Stimulated activated CD4-positive, alpha-beta T cell treated with anti-CD3 and anti-CD28 coated beads, Interleukin-15, amount 100 ng/mL, for 48 hours (primary cell): ENCODE measurements around the gene KCTD12.
A peak's percentile ranks its signal among the peaks of the same experiment; 100 is the strongest.

Source experiments
- DNase-seq, 2 donors: peaks; one replicate each; pipeline ENCODE4 v3.0.0-alpha.2; 2020; ENCODE audit warnings: low read depth in 2 of 2

The KCTD12 gene

GRCh38 chr13:76887076-76887563 lies 915 bp upstream of the KCTD12 start:
- DNase-seq = no peak

GRCh38 chr13:76886005-76886291 lies 257 bp downstream of the KCTD12 start:
- DNase-seq = peak in 1 of 2 donors; percentile 12

DNA sequence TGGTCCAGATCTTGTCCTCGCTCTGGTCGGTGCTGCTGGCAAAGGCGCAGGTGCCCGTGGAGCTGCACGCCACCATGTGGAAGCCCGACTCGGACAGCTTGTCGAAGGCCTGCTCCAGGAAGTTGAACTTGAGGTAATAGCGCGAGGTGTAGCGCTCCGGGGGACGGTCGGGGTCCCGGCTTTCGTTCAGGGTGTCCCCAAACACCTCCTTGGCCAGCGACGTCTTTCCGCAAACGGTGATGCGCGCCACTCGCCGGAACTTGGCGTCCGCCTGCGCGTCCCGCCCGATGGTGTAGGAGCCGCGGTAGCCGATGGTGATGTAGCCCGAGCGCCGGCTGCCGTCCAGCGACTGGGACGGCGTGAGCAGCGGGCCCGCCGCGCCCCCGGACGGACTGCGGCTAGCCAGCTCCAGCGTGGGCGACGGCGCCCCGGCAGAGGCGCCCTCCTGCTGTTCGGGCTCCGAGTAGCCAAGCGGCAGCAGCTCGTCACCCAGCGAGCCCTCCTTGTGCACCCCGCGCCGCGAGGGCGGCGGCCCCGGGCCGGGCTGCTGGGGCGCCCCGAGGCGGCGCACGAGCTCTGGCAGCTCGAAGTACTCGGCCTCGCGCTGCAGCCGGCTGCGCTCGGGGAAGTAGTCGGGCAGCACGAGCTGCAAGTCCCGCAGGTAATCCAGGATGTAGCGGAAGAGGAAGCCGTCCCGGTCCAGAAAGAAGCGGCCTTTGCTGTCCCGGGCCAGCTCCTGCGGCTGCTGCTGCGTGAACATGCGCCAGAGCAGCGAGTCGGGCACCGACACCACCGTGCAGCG lies 801 bp downstream of the KCTD12 start:
- DNase-seq = peak; percentile 22 to 30

GRCh38 chr13:76884907-76885202 lies 1.4 kb downstream of the KCTD12 start:
- DNase-seq = no peak

GRCh38 chr13:76884186-76884906 lies 1.9 kb downstream of the KCTD12 start:
- DNase-seq = no peak

- no peak for DNase-seq
These were observed 3.0 kb downstream of the KCTD12 start for GRCh38 chr13:76883236-76883635.

GRCh38 chr13:76882431-76882830 lies 3.8 kb downstream of the KCTD12 start:
- DNase-seq = no peak

GRCh38 chr13:76879883-76880270 lies 6.3 kb downstream of the KCTD12 start:
- no peak for DNase-seq

DNA sequence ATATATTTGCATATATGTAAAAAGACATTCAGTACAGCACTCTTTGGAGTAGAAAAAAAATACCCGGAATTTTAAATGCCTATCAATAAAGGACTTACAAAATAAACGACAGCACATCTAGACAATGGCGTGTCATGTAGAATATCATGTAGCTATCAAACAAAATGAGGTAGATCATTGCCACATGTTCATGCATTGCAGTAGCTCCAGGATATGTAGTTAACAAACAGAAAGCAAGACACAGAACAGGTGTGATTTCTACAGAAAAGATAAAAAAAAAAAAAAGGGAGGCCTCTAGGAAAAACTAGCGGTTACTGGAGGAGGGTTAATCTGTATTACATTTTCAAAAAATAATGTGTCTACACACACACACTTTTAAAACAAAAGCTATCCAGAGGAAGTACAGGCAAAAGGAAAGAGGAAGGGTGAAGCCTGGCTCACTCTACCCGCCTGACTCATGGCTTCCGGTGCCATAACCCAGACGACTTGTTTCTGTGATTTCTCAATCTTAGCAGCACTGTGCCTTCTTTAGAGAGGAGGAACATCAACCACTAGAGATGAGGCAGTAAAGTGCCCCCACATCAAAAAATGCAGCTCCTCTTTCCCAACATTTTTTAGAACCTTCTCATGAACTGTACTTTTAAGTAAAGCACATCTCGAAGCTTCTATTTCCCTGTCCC lies 6.9 kb downstream of the KCTD12 start:
- peak; percentile 30 to 43 for DNase-seq

- DNase-seq = no peak
These were observed 8.2 kb downstream of the KCTD12 start for GRCh38 chr13:76878043-76878442.

DNA sequence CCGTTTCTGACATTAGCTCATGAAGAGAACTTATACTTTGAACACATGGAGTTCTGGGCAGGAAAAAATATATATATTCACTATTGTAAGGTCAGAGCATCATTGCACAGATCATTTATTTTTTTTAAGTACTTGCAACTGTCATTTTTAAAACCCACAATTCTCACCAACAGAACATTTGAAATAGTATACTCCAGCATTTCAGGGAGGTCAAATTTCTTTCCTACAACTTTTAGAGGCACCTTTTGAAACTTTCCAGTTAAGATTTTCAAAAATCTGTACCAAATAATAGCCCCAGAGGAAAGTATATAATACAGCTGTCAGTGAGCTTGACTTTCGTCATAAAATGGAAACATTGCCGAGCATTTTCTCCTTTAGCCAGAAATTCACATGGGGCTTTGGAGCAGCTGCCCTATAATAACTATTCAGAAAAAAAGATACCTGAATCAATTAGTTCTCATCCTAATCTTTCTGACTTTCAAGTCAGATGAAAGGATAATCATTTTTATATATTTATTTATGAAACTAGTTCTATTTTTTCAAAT lies 10.9 kb downstream of the KCTD12 start:
- no peak for DNase-seq

DNA sequence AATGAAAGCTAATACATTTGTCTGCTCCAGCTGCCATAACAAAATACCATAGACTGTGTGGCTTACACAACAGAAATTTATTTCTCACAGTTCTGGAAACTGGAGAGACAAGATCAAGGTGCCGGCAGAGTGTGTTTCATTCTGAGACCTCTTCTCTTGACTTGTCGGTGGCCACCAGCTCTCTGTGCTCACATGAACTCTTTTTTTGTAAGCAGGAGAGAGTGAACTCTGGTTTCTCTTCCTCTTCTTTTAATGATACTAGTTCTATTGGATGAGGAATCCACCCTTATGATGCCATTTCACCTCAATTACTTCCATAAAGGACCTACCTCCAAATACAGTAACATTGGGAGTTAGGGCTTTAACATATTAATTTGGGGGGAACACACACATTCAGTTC lies 11.7 kb downstream of the KCTD12 start:
- DNase-seq = no peak

DNA sequence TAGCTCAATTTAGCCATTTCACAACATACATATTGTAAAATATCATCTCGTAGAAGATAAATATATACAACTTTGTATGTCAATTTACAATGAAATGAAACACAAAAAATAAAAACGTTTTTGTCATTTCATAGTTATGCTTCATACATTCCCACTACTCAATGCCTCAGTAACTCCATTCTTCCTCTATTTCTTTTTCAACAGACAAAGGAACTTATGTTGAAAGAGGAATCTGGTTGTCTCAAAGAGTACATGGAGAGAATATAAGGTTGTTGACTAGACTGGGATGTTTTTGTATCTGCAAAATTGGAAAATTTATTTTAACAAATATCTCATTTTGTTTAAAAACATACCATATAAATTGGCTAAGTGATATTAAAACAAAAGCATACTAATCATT lies 12.8 kb downstream of the KCTD12 start:
- DNase-seq = no peak

GRCh38 chr13:76872675-76873074 lies 13.5 kb downstream of the KCTD12 start:
- DNase-seq = no peak

GRCh38 chr13:76871432-76871831 lies 14.8 kb downstream of the KCTD12 start:
- no peak for DNase-seq

- DNase-seq = no peak
These were observed 17.8 kb downstream of the KCTD12 start for GRCh38 chr13:76868371-76868770.

GRCh38 chr13:76865996-76866503 lies 20.2 kb downstream of the KCTD12 start:
- DNase-seq = no peak

DNA sequence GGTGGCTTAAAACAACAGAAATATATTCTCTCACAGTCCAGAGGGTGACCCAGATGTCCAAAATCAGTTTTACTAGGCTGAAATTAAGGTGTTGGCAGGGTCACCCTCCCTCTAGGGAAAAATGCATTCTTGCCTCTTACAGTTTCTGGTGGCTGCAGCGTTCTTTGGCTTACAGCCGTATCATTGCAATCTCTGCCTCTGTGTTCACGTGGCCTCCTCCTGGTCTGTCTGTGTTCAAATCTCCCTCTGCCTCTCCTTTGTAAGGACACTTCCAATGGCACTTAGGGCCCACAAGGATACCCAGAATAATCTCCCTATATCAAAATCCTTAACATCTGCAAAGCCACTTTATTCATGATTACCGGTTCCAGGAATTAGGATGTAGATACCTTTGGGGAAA lies 21.1 kb downstream of the KCTD12 start:
- DNase-seq = no peak

DNA sequence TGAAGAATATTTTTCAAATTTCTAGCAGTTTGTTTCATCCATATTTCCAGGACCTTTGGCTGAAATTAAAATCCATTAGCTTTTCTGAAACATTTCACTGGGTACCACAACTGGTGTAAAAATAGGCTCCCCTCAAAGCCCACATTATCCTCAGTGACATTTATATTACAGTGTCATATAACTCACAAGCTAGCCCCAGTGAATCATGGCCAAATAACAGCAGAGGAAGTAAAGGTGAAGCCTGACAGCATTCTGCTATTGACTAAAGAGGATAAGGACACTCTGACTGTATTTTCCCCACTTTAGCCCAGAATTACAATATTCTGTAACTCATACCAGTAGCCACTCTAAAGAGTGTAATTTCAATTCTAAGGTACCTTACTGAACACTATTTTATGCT lies 21.9 kb downstream of the KCTD12 start:
- no peak for DNase-seq

- no peak for DNase-seq
These were observed 23.2 kb downstream of the KCTD12 start for GRCh38 chr13:76863022-76863421.

DNA sequence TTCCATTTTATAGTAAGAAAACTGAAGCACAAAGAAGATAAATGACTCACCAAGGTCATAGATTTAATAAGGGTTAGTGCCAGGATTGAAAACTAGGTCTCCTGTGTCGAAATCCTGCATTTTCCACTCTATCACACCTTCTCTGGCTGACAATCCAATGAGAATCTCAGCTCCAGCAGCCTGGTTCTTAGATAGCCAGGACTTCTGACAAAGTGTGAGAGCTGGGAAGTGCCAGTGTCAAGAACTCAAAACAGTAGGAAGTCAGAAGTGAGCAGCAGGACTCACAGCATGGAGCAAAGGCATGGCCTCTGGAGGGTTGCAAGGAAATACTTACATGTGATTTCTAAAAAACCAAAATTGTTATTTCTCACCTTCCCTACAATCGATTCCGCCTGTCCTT lies 24.3 kb downstream of the KCTD12 start:
- no peak for DNase-seq

GRCh38 chr13:76860706-76861105 lies 25.5 kb downstream of the KCTD12 start:
- no peak for DNase-seq

DNA sequence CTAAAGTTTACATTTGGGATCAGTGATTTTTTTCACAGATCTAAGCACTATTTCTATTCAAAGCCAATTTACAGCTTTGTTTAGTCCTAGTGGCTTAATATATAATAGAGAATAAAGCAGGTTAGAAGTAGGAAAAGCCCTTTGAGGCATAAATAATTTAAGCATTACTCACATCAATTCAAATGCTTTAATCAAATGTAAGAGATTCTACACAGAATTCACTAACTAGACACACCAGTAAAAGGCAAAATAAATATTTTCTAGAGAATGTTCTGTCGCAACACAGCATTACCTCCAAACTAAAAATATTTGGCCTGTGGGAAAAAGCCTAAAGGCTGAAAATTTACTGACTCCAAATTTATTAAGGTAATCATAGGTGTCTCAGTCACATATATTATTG lies 31.3 kb downstream of the KCTD12 start:
- DNase-seq = no peak
